ENCODE data around the gene CENPX. TPM values are rescaled to one million over a fixed set of nuclear protein-coding genes. Genes with fewer than 3 reads are reported as not detected.
A peak's percentile ranks its signal among the peaks of the same experiment; 100 is the strongest.

CENPX gene
- total and polyA plus RNA-seq, 2 of the 13 experiments (the other 11 are each of a cell fraction or from before 2014, with no cell fraction given) = 92.7 to 170 TPM

- TF ChIP-seq, protein P1, sequence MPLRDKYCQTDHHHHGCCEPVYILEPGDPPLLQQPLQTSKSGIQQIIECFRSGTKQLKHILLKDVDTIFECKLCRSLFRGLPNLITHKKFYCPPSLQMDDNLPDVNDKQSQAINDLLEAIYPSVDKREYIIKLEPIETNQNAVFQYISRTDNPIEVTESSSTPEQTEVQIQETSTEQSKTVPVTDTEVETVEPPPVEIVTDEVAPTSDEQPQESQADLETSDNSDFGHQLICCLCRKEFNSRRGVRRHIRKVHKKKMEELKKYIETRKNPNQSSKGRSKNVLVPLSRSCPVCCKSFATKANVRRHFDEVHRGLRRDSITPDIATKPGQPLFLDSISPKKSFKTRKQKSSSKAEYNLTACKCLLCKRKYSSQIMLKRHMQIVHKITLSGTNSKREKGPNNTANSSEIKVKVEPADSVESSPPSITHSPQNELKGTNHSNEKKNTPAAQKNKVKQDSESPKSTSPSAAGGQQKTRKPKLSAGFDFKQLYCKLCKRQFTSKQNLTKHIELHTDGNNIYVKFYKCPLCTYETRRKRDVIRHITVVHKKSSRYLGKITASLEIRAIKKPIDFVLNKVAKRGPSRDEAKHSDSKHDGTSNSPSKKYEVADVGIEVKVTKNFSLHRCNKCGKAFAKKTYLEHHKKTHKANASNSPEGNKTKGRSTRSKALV (CRISPR knock-in tag; IDR thresholded peaks at IDR 0.05) = no peak
- TF ChIP-seq SAP130 (CRISPR knock-in tag; IDR thresholded peaks at IDR 0.05; ENCODE audit: low read depth) (peak; percentile 35; the same call in 1 of the 2 replicates), ZNF20 (CRISPR knock-in tag; IDR thresholded peaks at IDR 0.05) (no peak), SRY (CRISPR knock-in tag; IDR thresholded peaks at IDR 0.05) (no peak; the same call in 1 of the 2 replicates), THRA (CRISPR knock-in tag; IDR thresholded peaks at IDR 0.05; ENCODE audit: borderline replicate concordance) (no peak), FOXA3 (CRISPR knock-in tag; IDR thresholded peaks at IDR 0.05) (peak; percentile 32), U2AF1 (optimal IDR thresholded peaks at IDR 0.05; ENCODE audit: low read depth, low read length) (peak; percentile 8), ZNF496 (CRISPR knock-in tag; IDR thresholded peaks at IDR 0.05; ENCODE audit: insufficient replicate concordance) (no peak), ZNF501 (CRISPR knock-in tag; IDR thresholded peaks at IDR 0.05) (no peak), ZNF547 (CRISPR knock-in tag; IDR thresholded peaks at IDR 0.05) (no peak; the same call in none of the 2 replicates), RXRB (CRISPR knock-in tag; IDR thresholded peaks at IDR 0.05; ENCODE audit: borderline replicate concordance) (no peak), SALL2 (CRISPR knock-in tag; IDR thresholded peaks at IDR 0.05) (no peak; the same call in 1 of the 2 replicates), ZNF281 (CRISPR knock-in tag; IDR thresholded peaks at IDR 0.05; ENCODE audit: borderline replicate concordance) (peak; percentile 90), HNRNPH1 (optimal IDR thresholded peaks at IDR 0.05; ENCODE audit: low read depth, low read length) (no peak), REL (CRISPR knock-in tag; conservative IDR thresholded peaks at IDR 0.05) (peak; percentile 85; the same call in 1 of the 2 replicates), KMT2B (CRISPR knock-in tag; IDR thresholded peaks at IDR 0.05) (no peak), ZNF432 (CRISPR knock-in tag; IDR thresholded peaks at IDR 0.05; ENCODE audit: borderline replicate concordance) (no peak)
- TF ChIP-seq, protein P2, sequence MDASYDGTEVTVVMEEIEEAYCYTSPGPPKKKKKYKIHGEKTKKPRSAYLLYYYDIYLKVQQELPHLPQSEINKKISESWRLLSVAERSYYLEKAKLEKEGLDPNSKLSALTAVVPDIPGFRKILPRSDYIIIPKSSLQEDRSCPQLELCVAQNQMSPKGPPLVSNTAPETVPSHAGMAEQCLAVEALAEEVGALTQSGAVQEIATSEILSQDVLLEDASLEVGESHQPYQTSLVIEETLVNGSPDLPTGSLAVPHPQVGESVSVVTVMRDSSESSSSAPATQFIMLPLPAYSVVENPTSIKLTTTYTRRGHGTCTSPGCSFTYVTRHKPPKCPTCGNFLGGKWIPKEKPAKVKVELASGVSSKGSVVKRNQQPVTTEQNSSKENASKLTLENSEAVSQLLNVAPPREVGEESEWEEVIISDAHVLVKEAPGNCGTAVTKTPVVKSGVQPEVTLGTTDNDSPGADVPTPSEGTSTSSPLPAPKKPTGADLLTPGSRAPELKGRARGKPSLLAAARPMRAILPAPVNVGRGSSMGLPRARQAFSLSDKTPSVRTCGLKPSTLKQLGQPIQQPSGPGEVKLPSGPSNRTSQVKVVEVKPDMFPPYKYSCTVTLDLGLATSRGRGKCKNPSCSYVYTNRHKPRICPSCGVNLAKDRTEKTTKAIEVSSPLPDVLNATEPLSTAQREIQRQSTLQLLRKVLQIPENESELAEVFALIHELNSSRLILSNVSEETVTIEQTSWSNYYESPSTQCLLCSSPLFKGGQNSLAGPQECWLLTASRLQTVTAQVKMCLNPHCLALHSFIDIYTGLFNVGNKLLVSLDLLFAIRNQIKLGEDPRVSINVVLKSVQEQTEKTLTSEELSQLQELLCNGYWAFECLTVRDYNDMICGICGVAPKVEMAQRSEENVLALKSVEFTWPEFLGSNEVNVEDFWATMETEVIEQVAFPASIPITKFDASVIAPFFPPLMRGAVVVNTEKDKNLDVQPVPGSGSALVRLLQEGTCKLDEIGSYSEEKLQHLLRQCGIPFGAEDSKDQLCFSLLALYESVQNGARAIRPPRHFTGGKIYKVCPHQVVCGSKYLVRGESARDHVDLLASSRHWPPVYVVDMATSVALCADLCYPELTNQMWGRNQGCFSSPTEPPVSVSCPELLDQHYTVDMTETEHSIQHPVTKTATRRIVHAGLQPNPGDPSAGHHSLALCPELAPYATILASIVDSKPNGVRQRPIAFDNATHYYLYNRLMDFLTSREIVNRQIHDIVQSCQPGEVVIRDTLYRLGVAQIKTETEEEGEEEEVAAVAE (CRISPR knock-in tag; IDR thresholded peaks at IDR 0.05; ENCODE audit: borderline replicate concordance) = no peak
Measured at GRCh38 chr17:81976332-81977210, 46.1 kb downstream of the CENPX start (continued).

Data from HepG2 (cell line).